Panc1 (cell line): ENCODE measurements around the gene AMFR.

Experiments
- CTCF ChIP-seq: fragments of 450-650 bp; IDR thresholded peaks from 2 replicates; pipeline ENCODE4 v1.5.1; 2017; ENCODE audit warnings: mild to moderate bottlenecking
- POLR2AphosphoS5 ChIP-seq: IDR thresholded peaks from 2 replicates; pipeline ENCODE4 v1.6.1; 2012; ENCODE audit warnings: mild to moderate bottlenecking, low read depth, low read length, moderate library complexity

DNA sequence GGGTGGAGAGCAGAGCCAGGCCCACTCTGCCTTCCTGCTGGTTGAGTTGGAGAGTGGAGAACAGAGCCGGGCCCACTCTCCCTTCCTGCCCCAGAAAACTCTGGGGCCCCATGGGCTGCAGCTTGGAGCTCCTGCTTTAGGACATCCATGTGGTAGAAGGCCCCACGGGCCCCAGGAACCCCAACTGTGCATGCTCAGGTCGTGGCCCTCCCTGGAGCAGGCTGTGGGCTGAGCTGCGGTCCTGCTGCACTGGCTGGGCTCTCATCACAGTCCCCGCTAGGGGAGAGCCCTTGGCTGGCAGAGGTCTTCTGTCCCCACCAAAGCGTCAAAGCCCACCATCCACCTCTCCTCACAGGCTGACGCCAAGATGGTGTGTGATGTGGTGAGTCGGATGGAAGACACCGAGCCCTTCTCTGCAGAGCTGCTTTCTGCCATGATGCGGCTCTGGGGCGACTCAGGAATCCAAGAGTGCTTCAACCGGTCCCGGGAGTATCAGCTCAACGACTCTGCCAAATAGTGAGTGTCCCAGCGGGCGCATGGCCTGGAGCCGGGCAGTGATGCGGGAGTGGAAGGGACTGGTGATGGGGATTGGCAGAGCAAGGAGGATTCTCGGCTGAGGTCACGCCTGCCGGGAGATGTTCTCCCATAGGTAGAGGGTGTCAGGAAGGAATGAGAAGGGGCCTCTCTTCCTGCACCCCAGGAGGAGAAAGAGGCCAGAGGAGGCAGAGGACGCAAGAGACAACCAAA is 96.9 kb downstream of the AMFR start:
- TF ChIP-seq CTCF (no peak), POLR2AphosphoS5 (no peak)
